NCI-H2227 (cell line): ENCODE data around the gene FIGLA.

Experiments used
- DNase-seq: peaks from one replicate; lab custom pipeline; 2025; ENCODE audit not compliant: unreplicated experiment; lab: John Stamatoyannopoulos, UW

FIGLA gene

GRCh38 chr2:70790136-70790828, at the start of gene FIGLA:
TSS of gene FIGLA (minus strand) at chr2:70790643. CDS start at chr2:70790638, 5 bp downstream.
- peak; percentile 34 for DNase-seq

GRCh38 chr2:70837980-70838925, 47.8 kb upstream of the FIGLA start:
- DNase-seq: no peak

GRCh38 chr2:70835643-70836042, 45.2 kb upstream of the FIGLA start, which contains the start of gene CD207:
TSS of gene CD207 (minus strand) at chr2:70835816. CDS start at chr2:70835776, 40 bp downstream.
- DNase-seq: no peak

GRCh38 chr2:70834881-70835280, 44.4 kb upstream of the FIGLA start:
- no peak for DNase-seq

- DNase-seq: no peak
Observed at GRCh38 chr2:70834106-70834505, 43.7 kb upstream of the FIGLA start.

GRCh38 chr2:70833246-70833645, 42.8 kb upstream of the FIGLA start:
- DNase-seq: no peak

GRCh38 chr2:70832386-70832785, 41.9 kb upstream of the FIGLA start:
- DNase-seq: no peak

GRCh38 chr2:70831861-70832260, 41.4 kb upstream of the FIGLA start:
- no peak for DNase-seq

GRCh38 chr2:70830366-70830765, 39.9 kb upstream of the FIGLA start:
- no peak for DNase-seq

GRCh38 chr2:70829916-70830315, 39.5 kb upstream of the FIGLA start:
- no peak for DNase-seq

- DNase-seq: no peak
Observed at GRCh38 chr2:70828914-70829824, 38.7 kb upstream of the FIGLA start.

- DNase-seq: no peak
Observed at GRCh38 chr2:70828115-70828514, 37.7 kb upstream of the FIGLA start.

GRCh38 chr2:70827388-70827787, 36.9 kb upstream of the FIGLA start:
- no peak for DNase-seq

GRCh38 chr2:70826696-70827350, 36.4 kb upstream of the FIGLA start:
- no peak for DNase-seq

- DNase-seq: no peak
Observed at GRCh38 chr2:70823249-70823648, 32.8 kb upstream of the FIGLA start.

GRCh38 chr2:70822843-70823242, 32.4 kb upstream of the FIGLA start:
- DNase-seq: no peak

GRCh38 chr2:70820499-70820898, 30.1 kb upstream of the FIGLA start, which contains the start of gene CLEC4F:
TSS of gene CLEC4F (minus strand) at chr2:70820599. CDS start at chr2:70820523, 76 bp downstream.
- DNase-seq: no peak

GRCh38 chr2:70817284-70817954, 27.0 kb upstream of the FIGLA start:
- DNase-seq: no peak

- no peak for DNase-seq
Observed at GRCh38 chr2:70816726-70817125, 26.3 kb upstream of the FIGLA start.
